Mesodermal cell (in vitro differentiated cells): ENCODE measurements around the gene FAM98B.

Experiments used
- H3K27ac ChIP-seq: 2 replicates; pipeline ENCODE4 v1.7.0; 2013; ENCODE audit warnings: mild to moderate bottlenecking, low read depth, low read length, moderate library complexity; ENCODE audit not compliant: severe bottlenecking
- H3K36me3 ChIP-seq: 2 replicates; pipeline ENCODE4 v1.7.1; 2013; ENCODE audit warnings: mild to moderate bottlenecking, low read length, moderate library complexity; ENCODE audit not compliant: control insufficient read depth, insufficient read depth
- H3K4me1 ChIP-seq: one replicate; pipeline ENCODE4 v1.7.1; 2013; ENCODE audit warnings: mild to moderate bottlenecking, low read length; ENCODE audit not compliant: insufficient read depth, control insufficient read depth, poor library complexity, severe bottlenecking
- H3K4me3 ChIP-seq: 2 replicates; pipeline ENCODE4 v1.7.0; 2013; ENCODE audit warnings: low read length, control low read depth, mild to moderate bottlenecking; ENCODE audit not compliant: insufficient read depth, poor library complexity, severe bottlenecking; ENCODE audit errors: extremely low read depth
- H3K9me3 ChIP-seq: 2 replicates; pipeline ENCODE4 v1.7.1; 2013; ENCODE audit warnings: mild to moderate bottlenecking, low read length, moderate library complexity; ENCODE audit not compliant: control insufficient read depth
- WGBS, 2 experiments: methylation state at CpG; one replicate each; pipeline ENCODE4 v1.1.5; 2013; ENCODE audit warnings: missing lambda C conversion rate in 2 of 2; ENCODE audit not compliant: insufficient coverage in 2 of 2; 5-methylcytosine and 5-hydroxymethylcytosine counted together

FAM98B gene

DNA sequence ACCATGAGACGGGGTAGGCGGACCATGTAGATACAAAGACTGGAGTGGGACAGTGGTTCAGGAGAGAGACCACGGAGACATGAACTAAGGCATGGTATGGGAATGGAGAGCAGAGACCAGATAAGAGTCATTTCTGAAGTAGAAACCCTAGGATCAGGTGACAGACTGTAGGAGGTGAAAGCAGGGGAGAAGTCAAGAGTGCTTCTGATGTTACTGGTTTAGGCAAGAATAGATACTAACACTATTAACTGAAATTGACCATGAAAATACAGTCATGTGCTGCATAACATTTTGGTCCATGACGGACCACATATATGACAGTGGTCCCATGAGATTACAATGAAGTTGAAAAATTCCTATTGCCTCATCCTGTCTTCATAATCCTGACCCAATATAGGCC is 69.0 kb downstream of the FAM98B start:
- H3K4me3 ChIP-seq = no peak overlapping the region
- H3K27ac ChIP-seq = no peak overlapping the region
- no peaks in the 10 kb centered on the region for H3K36me3 ChIP-seq
- H3K9me3 ChIP-seq = no peaks in the 10 kb centered on the region
- 95% methylated on average over 3 to 4 of the region's 4 CpGs for WGBS, 2 experiments
- H3K4me1 ChIP-seq = no peaks in the 10 kb centered on the region

DNA sequence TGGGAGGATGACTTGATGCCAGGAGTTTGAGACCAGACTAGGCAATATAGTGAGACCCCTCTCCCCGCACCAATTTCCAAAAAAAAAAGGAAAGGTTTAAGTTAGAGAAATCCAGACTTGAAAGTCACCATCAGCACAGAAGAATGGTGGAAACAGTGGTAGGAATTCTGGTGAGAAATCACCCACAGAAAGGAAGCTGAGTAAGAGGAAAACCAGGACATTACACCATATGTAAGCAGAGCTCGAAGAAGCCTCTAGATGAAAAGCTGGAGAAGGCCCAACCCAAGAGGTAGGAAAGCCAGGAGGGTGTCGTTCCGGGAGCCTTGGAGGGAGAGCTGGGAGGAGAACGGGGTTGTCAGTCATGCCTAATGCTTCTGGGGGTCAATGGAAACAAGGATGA is 70.2 kb downstream of the FAM98B start:
- no peak overlapping the region for H3K4me3 ChIP-seq
- WGBS, 2 experiments = 87 to 98% methylated on average over 4 of the region's 5 CpGs

DNA sequence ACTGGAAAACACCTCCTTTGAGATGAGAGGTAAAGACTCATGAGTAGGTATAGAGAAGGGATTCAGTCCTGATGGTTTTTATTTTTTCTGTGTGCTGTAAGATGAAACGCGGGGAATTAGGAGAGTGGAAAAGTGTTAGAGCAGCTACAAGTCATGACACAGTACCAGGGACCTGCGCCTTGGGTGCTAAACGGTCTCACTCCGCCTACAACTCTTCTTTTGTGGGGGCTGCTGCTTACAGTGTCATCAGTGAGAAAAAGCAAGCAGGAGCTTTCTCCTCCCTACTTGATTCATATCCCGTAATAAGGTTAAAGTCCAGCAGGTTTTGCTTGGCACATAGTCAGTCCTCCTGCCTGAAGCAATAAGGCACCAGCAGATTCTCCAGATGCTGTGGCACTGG is 71.6 kb downstream of the FAM98B start:
- no peak overlapping the region for H3K4me3 ChIP-seq
- no peak overlapping the region for H3K27ac ChIP-seq
- no peaks in the 10 kb centered on the region for H3K9me3 ChIP-seq
- WGBS, 2 experiments = 97% methylated on average over 5 to 6 of the region's 6 CpGs
- H3K36me3 ChIP-seq = no peaks in the 10 kb centered on the region
- no peaks in the 10 kb centered on the region for H3K4me1 ChIP-seq

More for the DNA sequence above, 70.2 kb downstream of the FAM98B start:
- no peaks in the 10 kb centered on the region for H3K36me3 ChIP-seq
- no peaks in the 10 kb centered on the region for H3K9me3 ChIP-seq
- H3K4me1 ChIP-seq = no peaks in the 10 kb centered on the region
- H3K27ac ChIP-seq = no peak overlapping the region

DNA sequence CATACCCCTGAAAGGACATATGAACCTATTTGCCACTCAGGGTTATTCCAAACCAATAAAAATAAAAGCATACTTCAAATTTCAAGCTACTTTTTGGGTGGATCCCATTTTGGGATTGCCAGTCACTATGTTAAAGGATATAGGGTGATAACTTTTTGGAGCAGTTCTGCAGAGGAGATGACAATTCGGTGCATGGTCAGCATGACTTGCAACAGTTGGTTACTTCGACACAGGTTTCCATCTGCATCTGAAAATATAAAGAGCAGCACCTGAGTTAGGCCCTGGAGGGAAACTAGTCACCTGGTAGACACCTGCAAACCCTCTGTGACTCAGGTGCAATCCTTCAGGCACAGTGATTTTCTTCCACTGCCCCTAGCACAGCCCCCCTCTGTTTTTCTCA is 72.2 kb downstream of the FAM98B start:
- 89% methylated on average over 2 of the region's 2 CpGs for WGBS, 2 experiments
- H3K4me3 ChIP-seq = no peak overlapping the region
- H3K27ac ChIP-seq = no peak overlapping the region
- H3K36me3 ChIP-seq = no peaks in the 10 kb centered on the region
- H3K9me3 ChIP-seq = no peaks in the 10 kb centered on the region
- no peaks in the 10 kb centered on the region for H3K4me1 ChIP-seq

DNA sequence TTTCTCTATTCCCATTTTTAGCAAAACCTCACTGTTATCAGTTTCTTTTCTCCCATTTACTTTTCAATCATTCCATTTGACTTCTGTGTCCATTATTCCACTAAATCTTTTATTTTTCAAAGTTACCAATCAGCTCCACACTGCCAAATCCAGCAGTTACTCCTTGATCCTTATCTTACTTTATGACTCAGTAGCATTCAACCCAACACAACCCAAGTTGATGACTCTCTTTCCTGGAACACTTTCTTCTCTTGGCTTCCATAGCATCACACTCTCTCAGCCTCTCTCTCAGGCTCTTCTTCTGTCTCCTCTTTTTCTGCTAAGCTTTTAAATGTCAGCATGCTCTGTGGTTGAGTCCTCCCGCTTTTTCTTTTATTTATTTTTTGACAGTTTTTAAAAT is 74.4 kb downstream of the FAM98B start:
- Histone ChIP-seq H3K4me1 (no peaks in the 10 kb centered on the region), H3K36me3 (no peaks in the 10 kb centered on the region), H3K9me3 (no peaks in the 10 kb centered on the region), H3K4me3 (no peak overlapping the region), H3K27ac (no peak overlapping the region)
- no CpG with 5 or more reads among the region's 1 CpG for WGBS, 2 experiments

DNA sequence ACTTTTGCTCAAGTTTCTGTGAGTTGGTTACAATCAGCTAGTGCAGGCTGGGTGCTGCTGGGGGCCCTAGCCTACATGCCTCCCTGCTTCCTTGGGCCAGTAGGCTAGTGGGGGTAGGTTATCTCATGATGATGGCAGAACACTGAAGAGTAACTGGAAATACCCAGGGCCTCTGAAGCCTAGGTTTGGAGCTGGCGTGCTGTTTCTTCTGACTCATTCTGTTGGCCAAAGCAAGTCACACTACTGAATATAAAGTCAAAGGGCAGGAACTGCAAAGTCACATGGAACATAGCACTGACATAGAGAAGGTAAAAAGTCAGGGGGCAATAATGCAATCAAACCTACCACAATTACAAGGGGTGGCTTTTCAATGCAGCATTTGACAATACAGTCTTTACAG is 76.2 kb downstream of the FAM98B start:
- 100% methylated on average over 1 of the region's 1 CpG; no CpG with 5 or more reads in 1 of the 2 experiments for WGBS, 2 experiments
- Histone ChIP-seq H3K27ac (no peak overlapping the region), H3K4me1 (no peaks in the 10 kb centered on the region), H3K4me3 (no peak overlapping the region), H3K36me3 (no peaks in the 10 kb centered on the region), H3K9me3 (no peaks in the 10 kb centered on the region)

DNA sequence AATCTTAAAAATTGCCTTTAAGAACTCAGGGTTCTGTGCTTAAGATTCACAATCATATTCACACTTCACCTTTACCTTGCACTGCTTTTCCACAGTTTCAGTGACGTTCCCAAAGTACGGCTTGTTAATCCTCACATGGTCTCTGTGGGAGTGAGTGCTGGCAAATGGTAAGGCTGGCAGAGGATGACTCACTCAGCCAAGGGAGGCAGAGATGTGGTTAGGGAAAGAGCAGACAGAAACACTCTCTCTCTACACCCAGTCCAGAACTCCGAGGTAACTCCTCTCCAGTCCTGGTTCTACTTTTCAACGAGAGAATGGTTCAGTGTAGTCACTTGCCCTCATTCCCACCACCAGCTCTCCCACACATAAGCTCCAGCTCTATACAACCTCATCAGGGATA is 77.6 kb downstream of the FAM98B start:
- Histone ChIP-seq H3K9me3 (no peaks in the 10 kb centered on the region), H3K4me3 (no peak overlapping the region), H3K36me3 (no peaks in the 10 kb centered on the region), H3K4me1 (no peaks in the 10 kb centered on the region), H3K27ac (no peak overlapping the region)
- WGBS, 2 experiments = 92 to 95% methylated on average over 2 of the region's 4 CpGs

DNA sequence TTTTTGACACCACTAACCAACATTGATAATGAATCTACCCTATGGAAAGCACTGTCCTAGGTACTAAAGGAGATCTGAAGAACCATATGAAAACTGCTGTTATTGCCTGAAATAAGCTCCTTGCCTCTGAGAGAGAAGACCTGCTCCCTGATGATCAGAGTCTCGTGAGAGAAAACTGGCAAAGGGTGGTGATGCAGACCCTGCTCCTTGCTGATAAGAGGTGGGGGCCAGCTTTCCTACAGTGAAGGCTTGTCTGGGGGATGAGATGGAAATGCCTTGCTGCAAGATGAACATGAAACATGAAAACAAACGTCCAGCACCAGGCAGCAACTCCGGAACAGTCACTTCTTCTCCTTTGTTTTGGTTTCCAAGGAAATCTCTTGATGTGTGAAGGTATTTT is 78.8 kb downstream of the FAM98B start:
- H3K4me1 ChIP-seq = no peaks in the 10 kb centered on the region
- no peaks in the 10 kb centered on the region for H3K9me3 ChIP-seq
- WGBS, 2 experiments = 75 to 80% methylated on average over 2 to 3 of the region's 3 CpGs
- H3K27ac ChIP-seq = no peak overlapping the region
- H3K4me3 ChIP-seq = no peak overlapping the region
- H3K36me3 ChIP-seq = no peaks in the 10 kb centered on the region

DNA sequence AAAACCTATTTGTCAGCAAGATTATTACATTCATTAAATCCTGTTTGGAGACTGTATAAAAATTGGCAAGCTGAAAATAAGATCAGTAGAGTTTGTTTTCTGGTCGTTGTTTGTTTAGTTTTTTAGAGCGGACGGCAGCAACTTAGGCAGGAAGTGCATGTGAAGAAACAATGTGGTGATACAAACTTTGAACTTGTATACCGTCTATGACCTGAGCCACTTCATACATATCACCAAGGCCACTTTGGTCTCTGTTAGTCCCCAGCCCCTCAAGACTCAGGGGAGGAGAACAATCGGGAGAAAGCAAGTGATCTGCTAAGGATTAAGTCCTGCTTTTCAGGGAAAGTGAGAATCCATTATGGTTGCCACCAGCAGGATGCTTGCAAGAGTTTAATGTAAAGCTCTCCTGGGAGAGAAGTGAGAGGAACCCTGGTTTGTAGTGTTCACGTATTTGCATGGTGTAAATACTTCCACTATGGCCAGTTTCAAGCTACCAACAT is 79.5 kb downstream of the FAM98B start:
- Histone ChIP-seq H3K9me3 (no peaks in the 10 kb centered on the region), H3K36me3 (no peaks in the 10 kb centered on the region), H3K4me3 (no peak overlapping the region), H3K27ac (no peak overlapping the region), H3K4me1 (no peaks in the 10 kb centered on the region)
- 92 to 100% methylated on average over 1 to 2 of the region's 6 CpGs for WGBS, 2 experiments

DNA sequence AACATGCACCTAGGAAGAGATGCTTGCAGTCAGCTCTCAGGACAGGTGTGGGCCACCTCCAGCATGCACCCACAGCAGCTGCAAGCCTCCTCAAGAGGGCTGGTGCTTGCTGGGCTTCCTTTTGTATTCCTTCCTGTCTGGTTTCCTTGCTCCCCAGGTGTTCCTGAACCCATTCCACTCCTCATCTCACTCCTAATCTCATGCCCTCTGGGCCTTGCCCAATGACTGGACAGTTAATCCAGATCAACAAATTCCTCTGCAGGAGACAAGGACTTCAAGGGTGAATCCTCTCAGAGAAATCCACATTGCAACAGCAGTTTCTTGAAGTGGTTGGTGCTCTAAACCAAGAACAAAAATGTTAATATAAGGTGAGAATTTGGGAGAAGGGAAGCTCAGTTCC is 80.0 kb downstream of the FAM98B start:
- no peaks in the 10 kb centered on the region for H3K9me3 ChIP-seq
- no peak overlapping the region for H3K27ac ChIP-seq
- H3K4me1 ChIP-seq = no peaks in the 10 kb centered on the region
- no peaks in the 10 kb centered on the region for H3K36me3 ChIP-seq
- no peak overlapping the region for H3K4me3 ChIP-seq

DNA sequence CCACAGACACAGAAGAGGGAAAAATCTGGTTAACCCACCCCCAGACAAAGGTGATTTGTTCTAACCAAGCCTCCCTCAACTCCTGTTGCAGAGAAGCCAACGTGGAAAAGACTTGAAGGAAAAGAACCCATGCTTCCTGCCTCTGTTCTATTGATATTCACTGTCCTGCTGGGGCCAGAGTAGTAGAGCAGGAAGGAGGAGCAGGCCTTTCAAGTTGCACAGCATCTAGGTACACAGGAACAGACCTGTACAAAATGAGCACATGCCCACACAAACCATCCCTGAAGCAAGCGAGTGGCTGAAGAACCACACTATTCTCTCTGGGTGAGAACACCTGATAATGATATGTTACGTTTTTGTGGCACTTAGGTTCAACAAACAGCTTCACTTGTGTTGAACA is 80.8 kb downstream of the FAM98B start:
- no peak overlapping the region for H3K4me3 ChIP-seq
- H3K9me3 ChIP-seq = no peaks in the 10 kb centered on the region
- H3K36me3 ChIP-seq = no peaks in the 10 kb centered on the region
- H3K27ac ChIP-seq = no peak overlapping the region
- H3K4me1 ChIP-seq = no peaks in the 10 kb centered on the region
- WGBS, 2 experiments = 77 to 80% methylated on average over 3 of the region's 3 CpGs
